IMR-90 (cell line): ENCODE results near the gene METTL2A. TPM values are rescaled to one million over a fixed set of nuclear protein-coding genes. Genes with fewer than 3 reads are reported as not detected.
"Not testable (repeated sequence)": the region's sequence is repeated elsewhere in the genome, so short reads cannot be mapped to it uniquely, and the experiment has no call there.

Source experiments
- ATAC-seq: fragments of 200-7000 bp; cut with Tn5 transposase; 2 replicates; pipeline ENCODE4 v1.9.1; 2020; ENCODE audit warnings: low read depth, mild to moderate bottlenecking, moderate library complexity
- BruUV-seq: library from RNA; stranded (reverse); fragments of 400-500 nt; replicated peaks from 2 replicates; lab custom pipeline; 2021; lab: Mats Ljungman, UMichigan
- CTCF ChIA-PET: fragments of 300-600 bp; formaldehyde crosslinking; extraction: SDS; loops from one replicate; lab custom pipeline; 2021; ENCODE audit warnings: antibody characterized with exemption; lab: Yijun Ruan, JAX
- POLR2A ChIA-PET: fragments of 300-600 bp; sonication (Branson Sonifier 250); formaldehyde crosslinking; loops from one replicate; lab custom pipeline; 2022; ENCODE audit warnings: antibody characterized with exemption; ENCODE audit not compliant: unreplicated experiment; lab: Charles Lee
- DNase-seq: peaks from one replicate; pipeline ENCODE4 v3.0.0; 2013
- H2AFZ ChIP-seq: replicated peaks from 2 replicates; pipeline ENCODE3; 2013; ENCODE audit warnings: low read length, mild to moderate bottlenecking; ENCODE audit not compliant: poor library complexity
- H2AK5ac ChIP-seq: 2 replicates; pipeline ENCODE4 v1.6.1; 2013; ENCODE audit warnings: low read depth, low read length, inconsistent platforms
- H2AK9ac ChIP-seq: replicated peaks from 2 replicates; pipeline ENCODE3; 2013; ENCODE audit warnings: mild to moderate bottlenecking, low read depth, low read length, moderate library complexity; ENCODE audit not compliant: poor library complexity
- H2BK120ac ChIP-seq: 2 replicates; pipeline ENCODE4 v1.6.1; 2013; ENCODE audit warnings: low read depth, low read length, inconsistent platforms
- H2BK15ac ChIP-seq: 3 replicates; pipeline ENCODE4 v1.6.1; 2013; ENCODE audit warnings: low read depth, low read length, inconsistent platforms
- H2BK20ac ChIP-seq: 2 replicates; pipeline ENCODE4 v1.6.1; 2013; ENCODE audit warnings: low read depth, mild to moderate bottlenecking, inconsistent platforms, low read length, moderate library complexity
- H2BK5ac ChIP-seq: 2 replicates; pipeline ENCODE4 v1.6.1; 2013; ENCODE audit warnings: mild to moderate bottlenecking, low read depth, low read length, inconsistent platforms; ENCODE audit not compliant: poor library complexity, severe bottlenecking
- H3K14ac ChIP-seq: replicated peaks from 2 replicates; pipeline ENCODE4 v1.6.1; 2013; ENCODE audit warnings: low read depth, low read length, inconsistent platforms
- H3K18ac ChIP-seq: 2 replicates; pipeline ENCODE4 v1.6.1; 2013; ENCODE audit warnings: low read depth, low read length, control low read depth
- H3K23ac ChIP-seq: 2 replicates; pipeline ENCODE4 v1.6.1; 2013; ENCODE audit warnings: low read depth, low read length, inconsistent platforms
- H3K27ac ChIP-seq: 2 replicates; pipeline ENCODE4 v1.5.1; 2013; ENCODE audit warnings: mild to moderate bottlenecking, control low read depth, low read length; ENCODE audit not compliant: insufficient read depth
- H3K27me3 ChIP-seq: 2 replicates; pipeline ENCODE4 v1.6.1; 2013; ENCODE audit warnings: low read length; ENCODE audit not compliant: control insufficient read depth, insufficient read depth
- H3K36me3 ChIP-seq: 2 replicates; pipeline ENCODE4 v1.6.1; 2013; ENCODE audit warnings: low read length, mixed read lengths; ENCODE audit not compliant: control insufficient read depth, insufficient read depth
- H3K4ac ChIP-seq: 2 replicates; pipeline ENCODE4 v1.6.1; 2013; ENCODE audit warnings: low read depth, low read length, inconsistent platforms
- H3K4me1 ChIP-seq: 2 replicates; pipeline ENCODE4 v1.6.1; 2013; ENCODE audit warnings: low read length, mixed read lengths; ENCODE audit not compliant: control insufficient read depth, insufficient read depth
- H3K4me2 ChIP-seq: 2 replicates; pipeline ENCODE4 v1.6.1; 2013; ENCODE audit warnings: low read depth, mild to moderate bottlenecking, control low read depth, low read length, moderate library complexity
- H3K4me3 ChIP-seq: 2 replicates; pipeline ENCODE4 v1.5.1; 2013; ENCODE audit warnings: low read depth, mild to moderate bottlenecking, control low read depth, low read length, moderate library complexity; ENCODE audit not compliant: insufficient read depth
- H3K56ac ChIP-seq: 2 replicates; pipeline ENCODE4 v1.6.1; 2013; ENCODE audit warnings: low read length, inconsistent platforms; ENCODE audit not compliant: insufficient read depth; ENCODE audit errors: extremely low read depth
- H3K79me1 ChIP-seq, 2 experiments: 2 replicates each; pipeline ENCODE4 v1.6.1; 2013; ENCODE audit warnings: low read length in 2 of 2, inconsistent platforms in 1 of 2, low read depth in 1 of 2
- H3K9ac ChIP-seq: 2 replicates; pipeline ENCODE4 v1.6.1; 2013; ENCODE audit warnings: low read depth, low read length, control low read depth
- H3K9me1 ChIP-seq: 2 replicates; pipeline ENCODE4 v1.6.1; 2013; ENCODE audit warnings: low read length, inconsistent platforms; ENCODE audit not compliant: insufficient read depth
- H3K9me3 ChIP-seq: 2 replicates; pipeline ENCODE4 v1.6.1; 2013; ENCODE audit warnings: low read length; ENCODE audit not compliant: control insufficient read depth, insufficient read depth
- H4K20me1 ChIP-seq: 2 replicates; pipeline ENCODE4 v1.6.1; 2013; ENCODE audit warnings: low read length, inconsistent platforms; ENCODE audit not compliant: insufficient read depth
- H4K5ac ChIP-seq: 2 replicates; pipeline ENCODE4 v1.6.1; 2013; ENCODE audit warnings: mild to moderate bottlenecking, low read depth, low read length, control low read depth
- H4K8ac ChIP-seq, 2 experiments: 2 replicates each; pipeline ENCODE4 v1.6.1; 2013; ENCODE audit warnings: low read depth in 2 of 2, low read length in 2 of 2, control low read depth in 1 of 2, inconsistent platforms in 1 of 2
- H4K91ac ChIP-seq: 2 replicates; pipeline ENCODE4 v1.6.1; 2013; ENCODE audit warnings: low read depth, low read length, inconsistent platforms; ENCODE audit not compliant: insufficient read depth
- WGBS, 2 experiments: methylation state at CpG; one replicate each; pipeline versions ENCODE4 v1.1.5 to v1.1.7; 2013; ENCODE audit warnings: missing lambda C conversion rate in 2 of 2; ENCODE audit not compliant: insufficient read length in 1 of 2; ENCODE audit errors: extremely low coverage in 2 of 2; 5-methylcytosine and 5-hydroxymethylcytosine counted together
- dilution Hi-C: fragments of 300-500 bp; cut with HindIII; formaldehyde crosslinking; loops from one replicate; pipeline ENCODE4 v1.14.3; 2018; ENCODE audit warnings: low sequenced_read_pairs; ENCODE audit not compliant: unreplicated experiment
- in situ Hi-C: fragments of 300-500 bp; cut with MboI; formaldehyde crosslinking; loops from 3 replicates; pipeline ENCODE4 v1.14.3; 2019; ENCODE audit warnings: low sequenced_read_pairs, inconsistent platforms, mixed read lengths
- intact Hi-C: fragments of 100-400 bp; cut with micrococcal nuclease; formaldehyde crosslinking; loops from 2 replicates; pipeline ENCODE4 v1.10.0; 2022
- polyA plus RNA-seq, 3 experiments: library from polyadenylated mRNA; depleted of rRNA; stranded (reverse); fragments of >200 nt; gene quantifications; 2 replicates each; pipeline ENCODE4 v1.2.3, GENCODE V29; 2012; ENCODE audit warnings: low replicate concordance in 1 of 3
- total RNA-seq: library from RNA; depleted of rRNA; stranded (reverse); fragments of >200 nt; gene quantifications from 2 replicates; pipeline ENCODE4 v1.2.3, GENCODE V29; 2012

Gene METTL2A
- total and polyA plus RNA-seq, 2 of the 4 experiments (the other 2 are of a cell fraction), result 12.0 to 24.6 TPM

GRCh38 chr17:62435251-62435650, 11.6 kb downstream of the METTL2A start:
- not testable (repeated sequence) for H4K8ac ChIP-seq

DNA sequence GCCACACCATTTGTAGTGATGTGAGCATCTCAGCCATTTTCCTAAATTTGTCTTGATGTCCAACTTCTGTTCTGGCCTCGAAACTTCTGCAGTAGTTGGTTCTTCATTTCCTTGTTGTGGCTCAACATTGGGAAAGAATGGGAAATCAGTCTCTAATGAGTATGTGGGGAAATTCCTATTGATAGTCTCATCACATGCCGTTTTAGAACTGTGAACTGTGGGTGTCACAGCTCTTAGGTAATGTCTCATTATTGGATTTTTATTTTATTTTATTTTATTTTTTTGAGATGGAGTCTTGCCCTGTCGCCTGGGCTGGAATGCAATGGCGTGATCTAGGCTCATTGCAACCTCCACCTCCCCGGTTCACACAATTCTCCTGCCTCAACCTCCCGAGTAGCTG, 17.5 kb downstream of the METTL2A start:
- H3K79me1 ChIP-seq, ATAC-seq, H2AFZ ChIP-seq, H2BK5ac ChIP-seq, DNase-seq, H4K20me1 ChIP-seq, H4K91ac ChIP-seq, H2BK15ac ChIP-seq, H3K56ac ChIP-seq, H3K4ac ChIP-seq, BruUV-seq, H2BK120ac ChIP-seq, H4K8ac ChIP-seq, H4K5ac ChIP-seq, H3K18ac ChIP-seq, H3K23ac ChIP-seq, H3K4me1 ChIP-seq, in situ Hi-C loops, CTCF ChIA-PET, H3K27ac ChIP-seq, H3K9me3 ChIP-seq, POLR2A ChIA-PET, H3K27me3 ChIP-seq, H3K9ac ChIP-seq, dilution Hi-C loops, H3K4me2 ChIP-seq, H2AK5ac ChIP-seq, H3K9me1 ChIP-seq, intact Hi-C loops, H2BK20ac ChIP-seq, H2AK9ac ChIP-seq, H3K4me3 ChIP-seq, H3K14ac ChIP-seq: not testable (repeated sequence)
- H3K36me3 ChIP-seq, result peaks cover 23% of the 10 kb centered on the region
- no CpG with 5 or more reads among the region's 6 CpGs for WGBS, 2 experiments

More at GRCh38 chr17:62435251-62435650, 11.6 kb downstream of the METTL2A start:
- H2BK15ac ChIP-seq, H2BK5ac ChIP-seq, H3K27ac ChIP-seq, H3K4me1 ChIP-seq, H3K23ac ChIP-seq, H3K9me3 ChIP-seq, H3K36me3 ChIP-seq, H2BK120ac ChIP-seq, dilution Hi-C loops, H2AK5ac ChIP-seq, ATAC-seq, in situ Hi-C loops, H4K91ac ChIP-seq, H4K20me1 ChIP-seq, H3K27me3 ChIP-seq, H2AK9ac ChIP-seq, H3K4me2 ChIP-seq, H3K18ac ChIP-seq, BruUV-seq, H4K5ac ChIP-seq, H2AFZ ChIP-seq, H2BK20ac ChIP-seq, H3K4me3 ChIP-seq, H3K79me1 ChIP-seq, H3K14ac ChIP-seq, CTCF ChIA-PET, H3K9ac ChIP-seq, POLR2A ChIA-PET, H3K9me1 ChIP-seq, H3K56ac ChIP-seq, intact Hi-C loops, H3K4ac ChIP-seq, DNase-seq: not testable (repeated sequence)
- no CpG with 5 or more reads among the region's 4 CpGs for WGBS, 2 experiments
